IPS-18c (cell line): ENCODE data around the gene TYMP.
"Not testable (repeated sequence)": the region's sequence is repeated elsewhere in the genome, so short reads cannot be mapped to it uniquely, and the experiment has no call there.

Source experiments
- H3K4me3 ChIP-seq: 2 replicates; pipeline ENCODE4 v1.7.0; 2013; ENCODE audit warnings: low read depth, mild to moderate bottlenecking, low read length, moderate library complexity; ENCODE audit not compliant: insufficient read depth
- H3K9me3 ChIP-seq: one replicate; pipeline ENCODE4 v1.6.1; 2013; ENCODE audit warnings: mild to moderate bottlenecking, low read length, moderate library complexity; ENCODE audit not compliant: control insufficient read depth, insufficient read depth

Gene TYMP

GRCh38 chr22:50546326-50547262 lies 16.8 kb upstream of the TYMP start:
- Histone ChIP-seq H3K4me3 (no peak overlapping the region), H3K9me3 (no peaks in the 10 kb centered on the region)

GRCh38 chr22:50545522-50546325 lies 15.9 kb upstream of the TYMP start, which contains the start of gene KLHDC7B:
Gene KLHDC7B (plus strand): TSS chr22:50545899. CDS start chr22:50546244, 345 bp downstream.
- Histone ChIP-seq H3K9me3 (no peaks in the 10 kb centered on the region), H3K4me3 (no peak within 1 kb of the TSS)

- Histone ChIP-seq H3K9me3 (no peaks in the 10 kb centered on the region), H3K4me3 (no peak overlapping the region)
These were observed 15.0 kb upstream of the TYMP start for GRCh38 chr22:50544746-50545253.

- no peak overlapping the region for H3K4me3 ChIP-seq
- H3K9me3 ChIP-seq: no peaks in the 10 kb centered on the region
These were observed 14.4 kb upstream of the TYMP start for GRCh38 chr22:50544078-50544745.

GRCh38 chr22:50542416-50542927 lies 12.7 kb upstream of the TYMP start:
- H3K9me3 ChIP-seq: no peaks in the 10 kb centered on the region
- no peak overlapping the region for H3K4me3 ChIP-seq

GRCh38 chr22:50541667-50542026 lies 11.8 kb upstream of the TYMP start:
- not testable (repeated sequence) for H3K4me3 ChIP-seq, H3K9me3 ChIP-seq

GRCh38 chr22:50540381-50540780 lies 10.6 kb upstream of the TYMP start:
- H3K9me3 ChIP-seq: no peaks in the 10 kb centered on the region
- H3K4me3 ChIP-seq: no peak overlapping the region

- no peaks in the 10 kb centered on the region for H3K9me3 ChIP-seq
These were observed 8.0 kb upstream of the TYMP start for GRCh38 chr22:50537765-50538164.

GRCh38 chr22:50536226-50536625 lies 6.4 kb upstream of the TYMP start:
- no peaks in the 10 kb centered on the region for H3K9me3 ChIP-seq
- H3K4me3 ChIP-seq: no peak overlapping the region

More at GRCh38 chr22:50537765-50538164, 8.0 kb upstream of the TYMP start:
- H3K4me3 ChIP-seq: no peak overlapping the region

- no peak overlapping the region for H3K4me3 ChIP-seq
- H3K9me3 ChIP-seq: peaks cover 2% of the 10 kb centered on the region
These were observed 5.3 kb upstream of the TYMP start for GRCh38 chr22:50535113-50535512.

GRCh38 chr22:50533856-50534711 lies 4.3 kb upstream of the TYMP start:
- H3K9me3 ChIP-seq, H3K4me3 ChIP-seq: not testable (repeated sequence)

- peaks cover 3% of the 10 kb centered on the region for H3K9me3 ChIP-seq
- H3K4me3 ChIP-seq: no peak overlapping the region
These were observed 3.3 kb upstream of the TYMP start for GRCh38 chr22:50532824-50533796.

- peaks cover 3% of the 10 kb centered on the region for H3K9me3 ChIP-seq
- peak overlapping the region; percentile 52 for H3K4me3 ChIP-seq
These were observed 2.3 kb upstream of the TYMP start for GRCh38 chr22:50531962-50532674.

GRCh38 chr22:50531546-50531961 lies 1.7 kb upstream of the TYMP start:
- Histone ChIP-seq H3K9me3 (peaks cover 6% of the 10 kb centered on the region), H3K4me3 (peak overlapping the region; percentile 52)
